Astrocyte (in vitro differentiated cells and primary cell): ENCODE results near the gene LRRC27. TPM values are rescaled to one million over a fixed set of nuclear protein-coding genes. Genes with fewer than 3 reads are reported as not detected.

ENCODE experiments used
- DNase-seq: peaks from one replicate; pipeline ENCODE4 v3.0.0-alpha.2; 2010; ENCODE audit warnings: low read depth
- FAIRE-seq: peaks from 2 replicates; lab custom pipeline; 2011; peaks lifted over from hg19 to GRCh38; lab: Jason Lieb, UNC
- H2AFZ ChIP-seq: 2 replicates; pipeline ENCODE4 v1.6.0; 2012; ENCODE audit warnings: low read depth, low read length, inconsistent platforms
- H3K27ac ChIP-seq: 2 replicates; pipeline ENCODE4 v1.5.1; 2011; ENCODE audit warnings: low read depth, low read length, inconsistent platforms
- H3K27me3 ChIP-seq: 2 replicates; pipeline ENCODE4 v1.6.0; 2011; ENCODE audit warnings: low read length, inconsistent platforms; ENCODE audit not compliant: insufficient read depth
- H3K36me3 ChIP-seq: 2 replicates; pipeline ENCODE4 v1.5.1; 2011; ENCODE audit warnings: low read length, inconsistent platforms; ENCODE audit not compliant: insufficient read depth
- H3K4me1 ChIP-seq: 2 replicates; pipeline ENCODE4 v1.5.1; 2011; ENCODE audit warnings: low read length, inconsistent platforms; ENCODE audit not compliant: insufficient read depth
- H3K4me2 ChIP-seq: 2 replicates; pipeline ENCODE4 v1.6.0; 2012; ENCODE audit warnings: low read length, inconsistent platforms
- H3K4me3 ChIP-seq: 2 replicates; pipeline ENCODE4 v1.5.1; 2011; ENCODE audit warnings: low read depth, mild to moderate bottlenecking, low read length, inconsistent platforms; ENCODE audit not compliant: insufficient read depth
- H3K79me2 ChIP-seq: 2 replicates; pipeline ENCODE4 v1.6.0; 2012; ENCODE audit warnings: mild to moderate bottlenecking, low read length, inconsistent platforms; ENCODE audit not compliant: insufficient read depth
- H3K9ac ChIP-seq: 2 replicates; pipeline ENCODE4 v1.6.0; 2012; ENCODE audit warnings: mild to moderate bottlenecking, low read length, inconsistent platforms
- H3K9me3 ChIP-seq: 2 replicates; pipeline ENCODE4 v1.5.1; 2012; ENCODE audit warnings: low read depth, mild to moderate bottlenecking, low read length, inconsistent platforms; ENCODE audit not compliant: insufficient read depth
- H4K20me1 ChIP-seq: 2 replicates; pipeline ENCODE4 v1.6.0; 2012; ENCODE audit warnings: low read length, inconsistent platforms; ENCODE audit not compliant: insufficient read depth
- H3K27ac Mint-ChIP-seq: one replicate; pipeline ENCODE4 v1.8.0; 2021; ENCODE audit warnings: mild to moderate bottlenecking, mixed read lengths; ENCODE audit not compliant: unreplicated experiment
- H3K27me3 Mint-ChIP-seq: one replicate; pipeline ENCODE4 v1.8.0; 2021; ENCODE audit warnings: low read depth, mixed read lengths; ENCODE audit not compliant: unreplicated experiment
- H3K36me3 Mint-ChIP-seq: one replicate; pipeline ENCODE4 v1.8.0; 2021; ENCODE audit warnings: low read depth, mixed read lengths; ENCODE audit not compliant: unreplicated experiment
- H3K4me1 Mint-ChIP-seq: one replicate; pipeline ENCODE4 v1.8.0; 2021; ENCODE audit warnings: low read depth, mixed read lengths; ENCODE audit not compliant: unreplicated experiment
- H3K4me3 Mint-ChIP-seq: one replicate; pipeline ENCODE4 v1.8.0; 2021; ENCODE audit warnings: mild to moderate bottlenecking, moderate library complexity, mixed read lengths; ENCODE audit not compliant: unreplicated experiment
- H3K9me3 Mint-ChIP-seq: one replicate; pipeline ENCODE4 v1.8.0; 2021; ENCODE audit warnings: mild to moderate bottlenecking, mixed read lengths; ENCODE audit not compliant: unreplicated experiment
- CTCF ChIP-seq: IDR thresholded peaks from 2 replicates; pipeline ENCODE4 v1.5.1; 2011; ENCODE audit warnings: low read depth, mild to moderate bottlenecking, inconsistent platforms, low read length, moderate library complexity; ENCODE audit not compliant: insufficient read depth
- EZH2 ChIP-seq: IDR thresholded peaks from 2 replicates; pipeline ENCODE4 v1.6.1; 2012; ENCODE audit warnings: mild to moderate bottlenecking, low read length, inconsistent platforms; ENCODE audit not compliant: insufficient read depth
- total RNA-seq: library from RNA; stranded (reverse); gene quantifications from 2 replicates; pipeline ENCODE4 v1.2.1, GENCODE V29; 2021

Gene LRRC27
- total RNA-seq, 1 donor from 2014 or later: 8.0 TPM

GRCh38 chr10:132291826-132292225 is 40.2 kb upstream of the LRRC27 start:
- peaks cover 26% of the 10 kb centered on the region for H3K27me3 Mint-ChIP-seq
- H3K36me3 Mint-ChIP-seq: peaks cover 5% of the 10 kb centered on the region
- Histone ChIP-seq H3K4me1 (no peaks in the 10 kb centered on the region), H2AFZ (no peak overlapping the region), H3K27me3 (peaks cover 6% of the 10 kb centered on the region), H3K79me2 (no peaks in the 10 kb centered on the region), H3K9ac (no peak overlapping the region), H3K36me3 (no peaks in the 10 kb centered on the region), H3K27ac (no peak overlapping the region), H4K20me1 (peaks cover 14% of the 10 kb centered on the region), H3K4me3 (no peak overlapping the region), H3K9me3 (no peaks in the 10 kb centered on the region), H3K4me2 (no peak overlapping the region)
- peaks cover 2% of the 10 kb centered on the region for H3K4me1 Mint-ChIP-seq
- no peak overlapping the region for H3K4me3 Mint-ChIP-seq
- no peak for FAIRE-seq
- no peak for DNase-seq
- no peak for TF ChIP-seq CTCF
- no peak for TF ChIP-seq EZH2
- H3K27ac Mint-ChIP-seq: no peak overlapping the region
- peaks cover 4% of the 10 kb centered on the region for H3K9me3 Mint-ChIP-seq

- no peaks in the 10 kb centered on the region for H3K4me1 ChIP-seq
- H4K20me1 ChIP-seq: peaks cover 17% of the 10 kb centered on the region
- FAIRE-seq: no peak
- H3K27ac ChIP-seq: no peak overlapping the region
- no peak overlapping the region for H3K27ac Mint-ChIP-seq
- H3K4me1 Mint-ChIP-seq: peaks cover 2% of the 10 kb centered on the region
- no peak for DNase-seq
- TF ChIP-seq CTCF: no peak
- H3K36me3 ChIP-seq: no peaks in the 10 kb centered on the region
- no peak overlapping the region for H3K4me3 Mint-ChIP-seq
- H3K27me3 ChIP-seq: peaks cover 8% of the 10 kb centered on the region
- H3K36me3 Mint-ChIP-seq: peaks cover 5% of the 10 kb centered on the region
- H2AFZ ChIP-seq: no peak overlapping the region
- peaks cover 4% of the 10 kb centered on the region for H3K9me3 Mint-ChIP-seq
- H3K4me3 ChIP-seq: no peak overlapping the region
- H3K27me3 Mint-ChIP-seq: peaks cover 28% of the 10 kb centered on the region
- H3K79me2 ChIP-seq: no peaks in the 10 kb centered on the region
- H3K9me3 ChIP-seq: no peaks in the 10 kb centered on the region
- H3K4me2 ChIP-seq: no peak overlapping the region
- no peak overlapping the region for H3K9ac ChIP-seq
These were observed 39.4 kb upstream of the LRRC27 start for GRCh38 chr10:132292287-132293200.
